MCF 10A (cell line): ENCODE results near the gene MUS81. TPM values are rescaled to one million over a fixed set of nuclear protein-coding genes. Genes with fewer than 3 reads are reported as not detected.

Experiments used
- BruUV-seq: library from RNA; stranded (reverse); fragments of 400-500 nt; replicated peaks from 2 replicates; lab custom pipeline; 2021; lab: Mats Ljungman, UMichigan
- CTCF ChIA-PET: fragments of 300-600 bp; sonication (Branson Sonifier 250); formaldehyde crosslinking; extraction: SDS; loops from one replicate; lab custom pipeline; 2021; ENCODE audit warnings: antibody characterized with exemption, inconsistent platforms; lab: Yijun Ruan, JAX
- POLR2A ChIA-PET: fragments of 300-600, 350-650 bp; sonication (Branson Sonifier 250); formaldehyde crosslinking; extraction: SDS; loops from one replicate; lab custom pipeline; 2020; ENCODE audit warnings: antibody characterized with exemption, inconsistent platforms; lab: Yijun Ruan, JAX
- DNase-seq: peaks from one replicate; pipeline ENCODE4 v3.0.0-alpha.2; 2018; ENCODE audit not compliant: unreplicated experiment
- H3K27ac Mint-ChIP-seq: one replicate; pipeline ENCODE4 v1.8.0; 2022; ENCODE audit warnings: mild to moderate bottlenecking, low read depth, mixed read lengths; ENCODE audit not compliant: unreplicated experiment
- H3K27me3 Mint-ChIP-seq: one replicate; pipeline ENCODE4 v1.8.0; 2022; ENCODE audit warnings: mixed read lengths; ENCODE audit not compliant: insufficient read depth, unreplicated experiment
- H3K36me3 Mint-ChIP-seq: one replicate; pipeline ENCODE4 v1.8.0; 2022; ENCODE audit warnings: mild to moderate bottlenecking, moderate library complexity, mixed read lengths; ENCODE audit not compliant: insufficient read depth, unreplicated experiment
- H3K4me1 Mint-ChIP-seq: one replicate; pipeline ENCODE4 v1.8.0; 2022; ENCODE audit warnings: mixed read lengths; ENCODE audit not compliant: insufficient read depth, unreplicated experiment
- H3K4me3 Mint-ChIP-seq: one replicate; pipeline ENCODE4 v1.8.0; 2022; ENCODE audit warnings: mild to moderate bottlenecking, moderate library complexity, mixed read lengths; ENCODE audit not compliant: unreplicated experiment
- H3K9me3 Mint-ChIP-seq: one replicate; pipeline ENCODE4 v1.8.0; 2022; ENCODE audit warnings: mixed read lengths; ENCODE audit not compliant: unreplicated experiment
- CTCF ChIP-seq: fragments of 200-600 bp; IDR thresholded peaks from one replicate; pipeline ENCODE4 v1.8.0; 2022; ENCODE audit warnings: antibody characterized with exemption, mild to moderate bottlenecking; ENCODE audit not compliant: unreplicated experiment
- intact Hi-C: fragments of 100-400 bp; cut with micrococcal nuclease; formaldehyde crosslinking; loops from 2 replicates; pipeline ENCODE4 v1.14.1; 2022
- total RNA-seq: library from RNA; stranded (reverse); gene quantifications from 2 replicates; pipeline ENCODE4 v1.2.3, GENCODE V29; 2022

MUS81 gene
- total RNA-seq, 1 experiment from 2014 or later = 77.6 TPM

DNA sequence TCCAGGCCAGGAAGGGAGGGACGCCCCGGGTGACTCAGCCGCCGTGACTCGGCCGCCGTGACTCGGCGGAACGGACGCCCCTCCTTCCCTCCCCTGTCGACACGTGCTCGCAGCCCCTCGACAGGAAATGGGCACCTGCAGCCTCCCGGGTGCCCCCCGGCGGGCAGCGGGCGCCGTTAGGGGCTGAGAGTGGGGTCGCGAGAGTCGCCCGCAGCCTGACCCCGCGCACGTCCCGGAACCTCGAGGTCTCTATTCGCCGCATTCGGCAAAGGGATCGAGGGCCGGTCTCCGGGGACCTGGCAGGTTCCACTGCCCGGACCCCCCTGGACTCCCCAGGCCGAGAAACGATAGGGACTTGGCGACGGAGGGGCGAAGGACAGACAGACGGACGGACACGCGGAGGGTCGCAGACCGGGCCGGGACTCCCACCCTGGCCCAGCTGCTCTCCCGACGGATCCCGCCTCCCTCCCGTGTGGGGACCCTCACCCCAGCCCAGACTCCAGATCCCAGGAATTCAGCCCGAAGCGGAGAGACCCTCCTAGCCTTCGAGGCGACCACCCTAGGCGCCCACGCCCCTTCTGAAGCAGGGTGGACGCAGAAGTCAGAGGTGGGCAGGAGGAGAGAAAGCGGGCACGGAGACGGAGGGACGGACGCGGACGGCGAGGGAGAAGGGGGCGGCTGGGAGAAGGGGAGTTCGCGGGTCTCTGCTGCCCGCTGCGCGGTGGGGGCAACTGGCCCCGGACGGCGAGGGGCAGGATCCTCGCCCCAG lies 39.3 kb downstream of the MUS81 start:
- H3K4me3 Mint-ChIP-seq = peak overlapping the region; percentile 96
- H3K27me3 Mint-ChIP-seq = no peaks in the 10 kb centered on the region
- H3K27ac Mint-ChIP-seq = peak overlapping the region; percentile 89
- peaks cover 23% of the 10 kb centered on the region for H3K36me3 Mint-ChIP-seq
- no peak for DNase-seq
- ChIA-PET CTCF (interaction anchor here (1.3 to 2.3 kb wide), 3 partner anchors 10 to 15 kb away, joined by 4 to 23 read pairs (median 6); partner anchors contain the start of genes CCDC85B and FIBP), POLR2A (interaction anchor here (0.7 to 6.4 kb wide), 12 partner anchors 10 to 182 kb away, joined by 3 to 222 read pairs (median 10); partner anchors contain the start of genes BANF1, C11orf68, CCDC85B and CFL1)
- intact Hi-C loops = loop anchor here (1.0 to 2.0 kb wide), 3 partner anchors 9 to 21 kb away; partner anchors contain the start of gene CCDC85B
- peaks cover 57% of the 10 kb centered on the region for H3K4me1 Mint-ChIP-seq
- no peaks in the 10 kb centered on the region for H3K9me3 Mint-ChIP-seq
- TSS peak; percentile 13 for BruUV-seq
- TF ChIP-seq CTCF = no peak

- H3K4me1 Mint-ChIP-seq = peaks cover 56% of the 10 kb centered on the region
- TF ChIP-seq CTCF = no peak
- CTCF ChIA-PET = interaction anchor here (1.0 to 2.2 kb wide), 7 partner anchors 10 to 102 kb away, joined by 4 to 17 read pairs (median 5); partner anchors contain the start of genes BANF1 and CCDC85B
- peak within 1 kb of the TSS; percentile 96 for H3K4me3 Mint-ChIP-seq
- intact Hi-C loops = loop anchor here (1.0 to 2.0 kb wide), 2 partner anchors 14 to 20 kb away; no protein-coding TSS in a partner anchor
- H3K36me3 Mint-ChIP-seq = peaks cover 16% of the 10 kb centered on the region
- H3K27me3 Mint-ChIP-seq = no peaks in the 10 kb centered on the region
- DNase-seq = peak; percentile 97
- POLR2A ChIA-PET = interaction anchor here (0.6 to 6.4 kb wide), 21 partner anchors 11 to 423 kb away, joined by 3 to 222 read pairs (median 3); partner anchors contain the start of genes BANF1, C11orf68, CCDC85B and CFL1
- H3K27ac Mint-ChIP-seq = peak within 1 kb of the TSS; percentile 89
- no peaks in the 10 kb centered on the region for H3K9me3 Mint-ChIP-seq
- no TSS peak for BruUV-seq
Measured at GRCh38 chr11:65900125-65900898, 40.1 kb downstream of the MUS81 start, which contains the start of gene FOSL1. Gene FOSL1 (minus strand): TSS chr11:65900388. CDS start chr11:65900339, 49 bp downstream.

GRCh38 chr11:65900899-65901180 lies 40.6 kb downstream of the MUS81 start:
- ChIA-PET POLR2A (interaction anchor here (0.6 to 6.4 kb wide), 19 partner anchors 11 to 423 kb away, joined by 3 to 222 read pairs (median 3); partner anchors contain the start of genes BANF1, C11orf68, CCDC85B and CFL1), CTCF (interaction anchor here (0.6 to 2.2 kb wide), 8 partner anchors 10 to 240 kb away, joined by 4 to 17 read pairs (median 4); partner anchors contain the start of genes BANF1 and CCDC85B)
- peak overlapping the region; percentile 96 for H3K4me3 Mint-ChIP-seq
- peak overlapping the region; percentile 89 for H3K27ac Mint-ChIP-seq
- BruUV-seq = no TSS peak
- no peaks in the 10 kb centered on the region for H3K27me3 Mint-ChIP-seq
- intact Hi-C loops = loop anchor here (1.0 to 2.0 kb wide), 2 partner anchors 14 to 19 kb away; no protein-coding TSS in a partner anchor
- no peaks in the 10 kb centered on the region for H3K9me3 Mint-ChIP-seq
- no peak for DNase-seq
- no peak for TF ChIP-seq CTCF
- peaks cover 50% of the 10 kb centered on the region for H3K4me1 Mint-ChIP-seq
- H3K36me3 Mint-ChIP-seq = peaks cover 10% of the 10 kb centered on the region
